GM12878 (cell line): ENCODE measurements around the gene C19orf67. TPM values are rescaled to one million over a fixed set of nuclear protein-coding genes. Genes with fewer than 3 reads are reported as not detected.
A peak's percentile ranks its signal among the peaks of the same experiment; 100 is the strongest.

Source experiments
- ATAC-seq: fragments of 200-7000 bp; cut with Tn5 transposase; 3 replicates; pipeline ENCODE4 v1.9.1; 2020; ENCODE audit warnings: mild to moderate bottlenecking, moderate library complexity
- BruUV-seq: library from RNA; stranded (reverse); fragments of 400-500 nt; replicated peaks from 2 replicates; lab custom pipeline; 2021; lab: Mats Ljungman, UMichigan
- CTCF ChIA-PET: fragments of 300-600 bp; sonication (Branson Sonifier 250); formaldehyde crosslinking; extraction: SDS; loops from one replicate; lab custom pipeline; 2021; ENCODE audit warnings: inconsistent platforms; lab: Yijun Ruan, JAX
- POLR2A ChIA-PET: fragments of 350-600 bp; formaldehyde crosslinking; extraction: SDS; loops from one replicate; lab custom pipeline; 2021; ENCODE audit warnings: inconsistent platforms; lab: Charles Lee
- RAD21 ChIA-PET: fragments of 300-600 bp; sonication (Branson Sonifier 250); formaldehyde crosslinking; loops from one replicate; lab custom pipeline; 2023; ENCODE audit warnings: antibody characterized with exemption; ENCODE audit not compliant: unreplicated experiment; lab: Charles Lee
- SMC1A ChIA-PET: fragments of 300-600 bp; sonication (Branson Sonifier 250); formaldehyde crosslinking; loops from one replicate; lab custom pipeline; 2023; ENCODE audit not compliant: unreplicated experiment, uncharacterized antibody; lab: Charles Lee
- DNase-seq: peaks from one replicate; pipeline ENCODE4 v3.0.0-alpha.2; 2011; ENCODE audit warnings: low read depth, low spot score
- FAIRE-seq: peaks from 3 replicates; lab custom pipeline; 2011; peaks lifted over from hg19 to GRCh38; lab: Jason Lieb, UNC
- H2AFZ ChIP-seq: 2 replicates; pipeline ENCODE4 v1.6.0; 2011; ENCODE audit warnings: low read depth, low read length, control low read depth; ENCODE audit not compliant: control insufficient read depth
- H3K27ac ChIP-seq: 2 replicates; pipeline ENCODE4 v1.5.1; 2011; ENCODE audit warnings: control low read depth; ENCODE audit not compliant: control insufficient read depth, insufficient read depth
- H3K27me3 ChIP-seq, 2 experiments: replicated peaks in 1 of 2; 2 replicates each; pipeline versions ENCODE4 v1.6.0 to v1.6.1; 2011; ENCODE audit warnings: low read length in 1 of 2; ENCODE audit not compliant: control insufficient read depth in 2 of 2, insufficient read depth in 2 of 2
- H3K36me3 ChIP-seq, 2 experiments: 2 replicates each; pipeline ENCODE4 v1.5.1; 2011; ENCODE audit warnings: low read length in 1 of 2; ENCODE audit not compliant: control insufficient read depth in 2 of 2, insufficient read depth in 2 of 2
- H3K4me1 ChIP-seq: 2 replicates; pipeline ENCODE4 v1.6.1; 2011; ENCODE audit warnings: mild to moderate bottlenecking, low read length, moderate library complexity, mixed read lengths; ENCODE audit not compliant: control insufficient read depth, insufficient read depth
- H3K4me2 ChIP-seq: 2 replicates; pipeline ENCODE4 v1.6.0; 2011; ENCODE audit warnings: control low read depth; ENCODE audit not compliant: control insufficient read depth, insufficient read depth
- H3K4me3 ChIP-seq: fragments of 200-600 bp; sonication (generic); 2 replicates; pipeline ENCODE4 v1.5.1; 2016
- H3K79me2 ChIP-seq: 2 replicates; pipeline ENCODE4 v1.6.0; 2011; ENCODE audit warnings: low read length; ENCODE audit not compliant: control insufficient read depth, insufficient read depth
- H3K9ac ChIP-seq: 2 replicates; pipeline ENCODE4 v1.8.0; 2011; ENCODE audit warnings: low read length, control low read depth, mixed read lengths; ENCODE audit not compliant: control insufficient read depth, insufficient read depth
- H3K9me3 ChIP-seq: replicated peaks from 3 replicates; pipeline ENCODE4 v1.5.1; 2011; ENCODE audit warnings: mild to moderate bottlenecking, low read length; ENCODE audit not compliant: control insufficient read depth, insufficient read depth
- H4K20me1 ChIP-seq: 2 replicates; pipeline ENCODE4 v1.6.0; 2011; ENCODE audit not compliant: control insufficient read depth, insufficient read depth
- CREM ChIP-seq: IDR thresholded peaks from 2 replicates; pipeline ENCODE4 v1.6.1; 2014; ENCODE audit warnings: antibody characterized with exemption, low read depth
- EZH2 ChIP-seq: IDR thresholded peaks from 2 replicates; pipeline ENCODE4 v1.6.1; 2012; ENCODE audit warnings: low read depth, mild to moderate bottlenecking, control low read depth, inconsistent platforms, low read length, borderline replicate concordance; ENCODE audit not compliant: control insufficient read depth
- IKZF2 ChIP-seq, 2 experiments: fragments of 450-650 bp; IDR thresholded peaks; 2 replicates each; pipeline ENCODE4 v1.6.1; 2017; ENCODE audit warnings: mild to moderate bottlenecking in 2 of 2, moderate library complexity in 2 of 2
- KLF5 ChIP-seq: fragments of 450-650 bp; IDR thresholded peaks from 2 replicates; pipeline ENCODE4 v1.6.1; 2014; ENCODE audit warnings: mild to moderate bottlenecking; ENCODE audit not compliant: partially characterized antibody
- NFXL1 ChIP-seq: fragments of 450-650 bp; IDR thresholded peaks from 2 replicates; pipeline ENCODE4 v1.6.1; 2017; ENCODE audit warnings: antibody characterized with exemption, mild to moderate bottlenecking, borderline replicate concordance
- SMC3 ChIP-seq: IDR thresholded peaks from 2 replicates; pipeline ENCODE4 v1.6.1; 2011; ENCODE audit warnings: low read length, improper control_type of control experiment, borderline replicate concordance
- WGBS: methylation state at CpG from one replicate; pipeline ENCODE4 v1.1.6; 2016; ENCODE audit warnings: low lambda C conversion rate; ENCODE audit not compliant: insufficient replicate concordance, insufficient coverage; ENCODE audit errors: missing lambda C conversion rate; 5-methylcytosine and 5-hydroxymethylcytosine counted together
- in situ Hi-C: fragments of 300-500 bp; cut with MboI; formaldehyde crosslinking; loops from 9 replicates; pipeline ENCODE4 v1.14.3; 2018; ENCODE audit warnings: mixed read lengths
- intact Hi-C: fragments of 100-400 bp; cut with micrococcal nuclease; formaldehyde crosslinking; loops from one replicate; pipeline ENCODE4 v1.14.2; 2022; ENCODE audit not compliant: unreplicated experiment
- polyA plus RNA-seq, 11 experiments: library from polyadenylated mRNA; depleted of rRNA in 4 of 11; unstranded in 6 of 11; stranded (reverse) in 5 of 11; fragments of >200 nt; fragmentation: Nextera tagmentation in 4 of 11; fragmentation: Illumina TruSeq in 1 of 11; extraction: Ambion mirVana in 4 of 11; extraction: Trizol in 1 of 11; gene quantifications; 1 replicate in 1 of 11; 2 replicates in 10 of 11; pipeline versions ENCODE4 v1.2.1 to v1.2.3, GENCODE V29; 2011 to 2016; ENCODE audit warnings: inconsistent platforms in 2 of 11, missing spikeins in 2 of 11, low read depth in 1 of 11
- total RNA-seq, 4 experiments: library from RNA; depleted of rRNA in 3 of 4; stranded (reverse); fragments of >200 nt in 3 of 4; fragmentation: Illumina TruSeq in 1 of 4; extraction: Trizol in 1 of 4; gene quantifications; 2 replicates each; pipeline versions ENCODE4 v1.2.1 to v1.2.3, GENCODE V29; 2013 to 2021
- TF ChIP-seq, protein P1 (sequence below): fragments of 450-650 bp; IDR thresholded peaks from 2 replicates; pipeline ENCODE4 v1.6.1; 2016; ENCODE audit warnings: mild to moderate bottlenecking, moderate library complexity, borderline replicate concordance
- TF ChIP-seq, protein P2 (sequence below): fragments of 450-650 bp; IDR thresholded peaks from 2 replicates; pipeline ENCODE4 v1.6.1; 2017; ENCODE audit warnings: antibody characterized with exemption, mild to moderate bottlenecking, moderate library complexity
- TF ChIP-seq, protein P3 (sequence below): IDR thresholded peaks from 2 replicates; pipeline ENCODE4 v1.6.1; 2012; ENCODE audit warnings: improper control_type of control experiment, low read depth, low read length; ENCODE audit not compliant: insufficient replicate concordance

Gene C19orf67
- total and polyA plus RNA-seq, 10 of the 15 experiments (the other 5 are each of a cell fraction or from before 2014, with no cell fraction given): 0.14 TPM; not detected in 9

DNA sequence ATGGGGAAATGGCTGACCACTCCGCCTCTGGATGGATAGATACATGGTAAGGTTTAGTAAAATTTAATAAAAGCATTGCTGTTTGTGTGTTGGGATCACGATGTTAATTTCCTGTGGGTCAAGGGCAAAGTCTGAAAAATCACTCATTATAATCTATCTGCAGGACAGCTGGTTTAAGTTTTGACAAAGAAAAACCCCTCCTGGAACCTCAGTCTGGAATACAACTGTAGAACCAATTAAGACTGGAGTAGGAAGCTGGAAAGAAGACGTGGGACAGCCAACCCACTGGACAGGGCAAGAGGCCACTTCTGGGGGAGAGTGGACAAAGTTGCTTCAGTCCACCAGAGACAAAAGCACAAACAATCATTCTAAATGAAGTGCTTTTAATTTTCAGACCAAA is 33.6 kb upstream of the C19orf67 start:
- ChIA-PET RAD21 (no interaction called here), SMC1A (interaction anchor here (1.8 kb wide), 1 partner anchor 9 kb away, joined by 4 read pairs; no protein-coding TSS in a partner anchor), CTCF (interaction anchor here (0.9 to 2.4 kb wide), 4 partner anchors 18 to 217 kb away, joined by 3 to 10 read pairs (median 3); partner anchors contain the start of gene ASF1B), POLR2A (interaction anchor here (0.5 to 1.0 kb wide), 4 partner anchors 12 to 259 kb away, joined by 3 to 6 read pairs (median 4); no protein-coding TSS in a partner anchor)
- H3K36me3 ChIP-seq: peaks cover 0 to 2% of the 10 kb centered on the region in 2 experiments; a peak in 2 of 4 replicates
- H3K4me3 ChIP-seq: peak overlapping the region; percentile 62; the same call in 1 of the 2 replicates
- H3K79me2 ChIP-seq: peaks cover 8% of the 10 kb centered on the region
- H3K9me3 ChIP-seq: no peaks in the 10 kb centered on the region
- no peak for FAIRE-seq
- DNase-seq: no peak
- no peak for ATAC-seq
- H3K27ac ChIP-seq: peak overlapping the region; percentile 45; the same call in 1 of the 2 replicates
- no peaks in the 10 kb centered on the region for H4K20me1 ChIP-seq
- 95% methylated on average over 3 of the region's 3 CpGs for WGBS
- peak overlapping the region; percentile 91 for H3K4me2 ChIP-seq
- peak overlapping the region; percentile 76 for H3K9ac ChIP-seq
- H3K27me3 ChIP-seq: no peaks in the 10 kb centered on the region
- H3K4me1 ChIP-seq: peaks cover 16% of the 10 kb centered on the region
- in situ Hi-C loops (no loop called here), intact Hi-C loops (loop anchor here (5.0 kb wide), 1 partner anchor 37 kb away; no protein-coding TSS in a partner anchor)
- no peak overlapping the region for H2AFZ ChIP-seq
- no TSS peak for BruUV-seq
- TF ChIP-seq NFXL1 (no peak), KLF5 (no peak), SMC3 (no peak), IKZF2 (IDR thresholded peaks at IDR 0.05) (no peak), CREM (no peak), EZH2 (no peak)
- TF ChIP-seq, protein P1, sequence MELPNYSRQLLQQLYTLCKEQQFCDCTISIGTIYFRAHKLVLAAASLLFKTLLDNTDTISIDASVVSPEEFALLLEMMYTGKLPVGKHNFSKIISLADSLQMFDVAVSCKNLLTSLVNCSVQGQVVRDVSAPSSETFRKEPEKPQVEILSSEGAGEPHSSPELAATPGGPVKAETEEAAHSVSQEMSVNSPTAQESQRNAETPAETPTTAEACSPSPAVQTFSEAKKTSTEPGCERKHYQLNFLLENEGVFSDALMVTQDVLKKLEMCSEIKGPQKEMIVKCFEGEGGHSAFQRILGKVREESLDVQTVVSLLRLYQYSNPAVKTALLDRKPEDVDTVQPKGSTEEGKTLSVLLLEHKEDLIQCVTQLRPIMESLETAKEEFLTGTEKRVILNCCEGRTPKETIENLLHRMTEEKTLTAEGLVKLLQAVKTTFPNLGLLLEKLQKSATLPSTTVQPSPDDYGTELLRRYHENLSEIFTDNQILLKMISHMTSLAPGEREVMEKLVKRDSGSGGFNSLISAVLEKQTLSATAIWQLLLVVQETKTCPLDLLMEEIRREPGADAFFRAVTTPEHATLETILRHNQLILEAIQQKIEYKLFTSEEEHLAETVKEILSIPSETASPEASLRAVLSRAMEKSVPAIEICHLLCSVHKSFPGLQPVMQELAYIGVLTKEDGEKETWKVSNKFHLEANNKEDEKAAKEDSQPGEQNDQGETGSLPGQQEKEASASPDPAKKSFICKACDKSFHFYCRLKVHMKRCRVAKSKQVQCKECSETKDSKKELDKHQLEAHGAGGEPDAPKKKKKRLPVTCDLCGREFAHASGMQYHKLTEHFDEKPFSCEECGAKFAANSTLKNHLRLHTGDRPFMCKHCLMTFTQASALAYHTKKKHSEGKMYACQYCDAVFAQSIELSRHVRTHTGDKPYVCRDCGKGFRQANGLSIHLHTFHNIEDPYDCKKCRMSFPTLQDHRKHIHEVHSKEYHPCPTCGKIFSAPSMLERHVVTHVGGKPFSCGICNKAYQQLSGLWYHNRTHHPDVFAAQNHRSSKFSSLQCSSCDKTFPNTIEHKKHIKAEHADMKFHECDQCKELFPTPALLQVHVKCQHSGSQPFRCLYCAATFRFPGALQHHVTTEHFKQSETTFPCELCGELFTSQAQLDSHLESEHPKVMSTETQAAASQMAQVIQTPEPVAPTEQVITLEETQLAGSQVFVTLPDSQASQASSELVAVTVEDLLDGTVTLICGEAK: no peak
- TF ChIP-seq, protein P2, sequence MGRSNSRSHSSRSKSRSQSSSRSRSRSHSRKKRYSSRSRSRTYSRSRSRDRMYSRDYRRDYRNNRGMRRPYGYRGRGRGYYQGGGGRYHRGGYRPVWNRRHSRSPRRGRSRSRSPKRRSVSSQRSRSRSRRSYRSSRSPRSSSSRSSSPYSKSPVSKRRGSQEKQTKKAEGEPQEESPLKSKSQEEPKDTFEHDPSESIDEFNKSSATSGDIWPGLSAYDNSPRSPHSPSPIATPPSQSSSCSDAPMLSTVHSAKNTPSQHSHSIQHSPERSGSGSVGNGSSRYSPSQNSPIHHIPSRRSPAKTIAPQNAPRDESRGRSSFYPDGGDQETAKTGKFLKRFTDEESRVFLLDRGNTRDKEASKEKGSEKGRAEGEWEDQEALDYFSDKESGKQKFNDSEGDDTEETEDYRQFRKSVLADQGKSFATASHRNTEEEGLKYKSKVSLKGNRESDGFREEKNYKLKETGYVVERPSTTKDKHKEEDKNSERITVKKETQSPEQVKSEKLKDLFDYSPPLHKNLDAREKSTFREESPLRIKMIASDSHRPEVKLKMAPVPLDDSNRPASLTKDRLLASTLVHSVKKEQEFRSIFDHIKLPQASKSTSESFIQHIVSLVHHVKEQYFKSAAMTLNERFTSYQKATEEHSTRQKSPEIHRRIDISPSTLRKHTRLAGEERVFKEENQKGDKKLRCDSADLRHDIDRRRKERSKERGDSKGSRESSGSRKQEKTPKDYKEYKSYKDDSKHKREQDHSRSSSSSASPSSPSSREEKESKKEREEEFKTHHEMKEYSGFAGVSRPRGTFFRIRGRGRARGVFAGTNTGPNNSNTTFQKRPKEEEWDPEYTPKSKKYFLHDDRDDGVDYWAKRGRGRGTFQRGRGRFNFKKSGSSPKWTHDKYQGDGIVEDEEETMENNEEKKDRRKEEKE: no peak
- TF ChIP-seq, protein P3, sequence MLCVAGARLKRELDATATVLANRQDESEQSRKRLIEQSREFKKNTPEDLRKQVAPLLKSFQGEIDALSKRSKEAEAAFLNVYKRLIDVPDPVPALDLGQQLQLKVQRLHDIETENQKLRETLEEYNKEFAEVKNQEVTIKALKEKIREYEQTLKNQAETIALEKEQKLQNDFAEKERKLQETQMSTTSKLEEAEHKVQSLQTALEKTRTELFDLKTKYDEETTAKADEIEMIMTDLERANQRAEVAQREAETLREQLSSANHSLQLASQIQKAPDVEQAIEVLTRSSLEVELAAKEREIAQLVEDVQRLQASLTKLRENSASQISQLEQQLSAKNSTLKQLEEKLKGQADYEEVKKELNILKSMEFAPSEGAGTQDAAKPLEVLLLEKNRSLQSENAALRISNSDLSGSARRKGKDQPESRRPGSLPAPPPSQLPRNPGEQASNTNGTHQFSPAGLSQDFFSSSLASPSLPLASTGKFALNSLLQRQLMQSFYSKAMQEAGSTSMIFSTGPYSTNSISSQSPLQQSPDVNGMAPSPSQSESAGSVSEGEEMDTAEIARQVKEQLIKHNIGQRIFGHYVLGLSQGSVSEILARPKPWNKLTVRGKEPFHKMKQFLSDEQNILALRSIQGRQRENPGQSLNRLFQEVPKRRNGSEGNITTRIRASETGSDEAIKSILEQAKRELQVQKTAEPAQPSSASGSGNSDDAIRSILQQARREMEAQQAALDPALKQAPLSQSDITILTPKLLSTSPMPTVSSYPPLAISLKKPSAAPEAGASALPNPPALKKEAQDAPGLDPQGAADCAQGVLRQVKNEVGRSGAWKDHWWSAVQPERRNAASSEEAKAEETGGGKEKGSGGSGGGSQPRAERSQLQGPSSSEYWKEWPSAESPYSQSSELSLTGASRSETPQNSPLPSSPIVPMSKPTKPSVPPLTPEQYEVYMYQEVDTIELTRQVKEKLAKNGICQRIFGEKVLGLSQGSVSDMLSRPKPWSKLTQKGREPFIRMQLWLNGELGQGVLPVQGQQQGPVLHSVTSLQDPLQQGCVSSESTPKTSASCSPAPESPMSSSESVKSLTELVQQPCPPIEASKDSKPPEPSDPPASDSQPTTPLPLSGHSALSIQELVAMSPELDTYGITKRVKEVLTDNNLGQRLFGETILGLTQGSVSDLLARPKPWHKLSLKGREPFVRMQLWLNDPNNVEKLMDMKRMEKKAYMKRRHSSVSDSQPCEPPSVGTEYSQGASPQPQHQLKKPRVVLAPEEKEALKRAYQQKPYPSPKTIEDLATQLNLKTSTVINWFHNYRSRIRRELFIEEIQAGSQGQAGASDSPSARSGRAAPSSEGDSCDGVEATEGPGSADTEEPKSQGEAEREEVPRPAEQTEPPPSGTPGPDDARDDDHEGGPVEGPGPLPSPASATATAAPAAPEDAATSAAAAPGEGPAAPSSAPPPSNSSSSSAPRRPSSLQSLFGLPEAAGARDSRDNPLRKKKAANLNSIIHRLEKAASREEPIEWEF: no peak
